HepG2 (cell line): ENCODE results near the gene BTN1A1. TPM values are rescaled to one million over a fixed set of nuclear protein-coding genes. Genes with fewer than 3 reads are reported as not detected.

Experiments
- AHR ChIP-seq: IDR thresholded peaks from 2 replicates; pipeline ENCODE4 v1.6.1; 2018; ENCODE audit warnings: missing genetic modification reagents, missing compliant biosample characterization
- CREB1 ChIP-seq, 2 experiments: fragments of 450-650 bp in 1 of 2; IDR thresholded peaks; 2 replicates each; pipeline ENCODE4 v1.6.1; 2016 to 2017; ENCODE audit warnings: control low read depth in 1 of 2, mild to moderate bottlenecking in 1 of 2, missing compliant biosample characterization in 1 of 2, missing genetic modification characterization in 1 of 2
- HMG20B ChIP-seq: conservative IDR thresholded peaks from 2 replicates; pipeline ENCODE4 v1.6.1; 2016; ENCODE audit warnings: missing genetic modification reagents, missing compliant biosample characterization
- IRF2 ChIP-seq: IDR thresholded peaks from 2 replicates; pipeline ENCODE4 v1.6.1; 2018; ENCODE audit warnings: missing genetic modification reagents, missing compliant biosample characterization
- MYC ChIP-seq: sonication (generic); formaldehyde crosslinking; IDR thresholded peaks from 2 replicates; pipeline ENCODE4 v1.9.0; 2021; ENCODE audit warnings: missing genetic modification reagents, borderline replicate concordance
- NRL ChIP-seq: sonication (generic); formaldehyde crosslinking; IDR thresholded peaks from 2 replicates; pipeline ENCODE4 v1.5.0; 2020; ENCODE audit warnings: missing genetic modification reagents, mild to moderate bottlenecking, moderate library complexity, borderline replicate concordance
- TARDBP ChIP-seq: sonication (generic); formaldehyde crosslinking; IDR thresholded peaks from 2 replicates; pipeline ENCODE4 v1.8.0; 2022; ENCODE audit warnings: mild to moderate bottlenecking, missing genetic modification reagents
- ZKSCAN8 ChIP-seq: IDR thresholded peaks from 2 replicates; pipeline ENCODE4 v1.6.1; 2016; ENCODE audit warnings: borderline replicate concordance, missing genetic modification reagents, missing compliant biosample characterization
- ZNF747 ChIP-seq: sonication (generic); formaldehyde crosslinking; IDR thresholded peaks from 2 replicates; pipeline ENCODE4 v1.8.1; 2023; ENCODE audit warnings: missing genetic modification reagents, mild to moderate bottlenecking, borderline replicate concordance
- polyA plus RNA-seq, 8 experiments: library from polyadenylated mRNA; depleted of rRNA in 3 of 8; stranded (reverse) in 7 of 8; unstranded in 1 of 8; fragments of >200 nt; fragmentation: Illumina TruSeq in 4 of 8; extraction: Trizol in 4 of 8; gene quantifications; 2 replicates each; pipeline versions ENCODE4 v1.2.1 to v1.2.3, GENCODE V29; 2011 to 2016; ENCODE audit warnings: low read depth in 4 of 8, missing spikeins in 1 of 8, mixed read lengths in 1 of 8; ENCODE audit not compliant: insufficient read depth in 1 of 8
- total RNA-seq, 5 experiments: library from RNA; depleted of rRNA; stranded (reverse); fragments of >200 nt; fragmentation: Illumina TruSeq; extraction: Trizol; gene quantifications; 2 replicates each; pipeline ENCODE4 v1.2.3, GENCODE V29; 2016; ENCODE audit warnings: low read depth in 1 of 5
- TF ChIP-seq, protein P1 (sequence below): sonication (generic); formaldehyde crosslinking; IDR thresholded peaks from 2 replicates; pipeline ENCODE4 v1.5.1; 2020; ENCODE audit warnings: missing genetic modification reagents, mild to moderate bottlenecking, borderline replicate concordance
- TF ChIP-seq, protein P2 (sequence below): sonication (generic); formaldehyde crosslinking; IDR thresholded peaks from 2 replicates; pipeline ENCODE4 v1.4.0; 2020; ENCODE audit warnings: missing genetic modification reagents, mild to moderate bottlenecking, borderline replicate concordance
- TF ChIP-seq, protein P3 (sequence below), 2 experiments: IDR thresholded peaks; 2 replicates each; pipeline ENCODE4 v1.6.1; 2011 to 2012; ENCODE audit warnings: low read length in 2 of 2, borderline replicate concordance in 1 of 2, low read depth in 1 of 2, mild to moderate bottlenecking in 1 of 2, moderate library complexity in 1 of 2
- TF ChIP-seq, protein P4 (sequence below): sonication (generic); formaldehyde crosslinking; IDR thresholded peaks from 2 replicates; pipeline ENCODE4 v1.5.0; 2020; ENCODE audit warnings: missing genetic modification reagents, mild to moderate bottlenecking, borderline replicate concordance
- TF ChIP-seq, protein P5 (sequence below): IDR thresholded peaks from 2 replicates; pipeline ENCODE4 v1.6.1; 2016; ENCODE audit warnings: mild to moderate bottlenecking
- TF ChIP-seq, protein P6 (sequence below): IDR thresholded peaks from 2 replicates; pipeline ENCODE4 v1.4.0; 2020; ENCODE audit warnings: mild to moderate bottlenecking, missing genetic modification reagents

Gene BTN1A1
- total and polyA plus RNA-seq, 2 of the 13 experiments (the other 11 are each of a cell fraction or from before 2014, with no cell fraction given) = 0.04 TPM; not detected in 1

DNA sequence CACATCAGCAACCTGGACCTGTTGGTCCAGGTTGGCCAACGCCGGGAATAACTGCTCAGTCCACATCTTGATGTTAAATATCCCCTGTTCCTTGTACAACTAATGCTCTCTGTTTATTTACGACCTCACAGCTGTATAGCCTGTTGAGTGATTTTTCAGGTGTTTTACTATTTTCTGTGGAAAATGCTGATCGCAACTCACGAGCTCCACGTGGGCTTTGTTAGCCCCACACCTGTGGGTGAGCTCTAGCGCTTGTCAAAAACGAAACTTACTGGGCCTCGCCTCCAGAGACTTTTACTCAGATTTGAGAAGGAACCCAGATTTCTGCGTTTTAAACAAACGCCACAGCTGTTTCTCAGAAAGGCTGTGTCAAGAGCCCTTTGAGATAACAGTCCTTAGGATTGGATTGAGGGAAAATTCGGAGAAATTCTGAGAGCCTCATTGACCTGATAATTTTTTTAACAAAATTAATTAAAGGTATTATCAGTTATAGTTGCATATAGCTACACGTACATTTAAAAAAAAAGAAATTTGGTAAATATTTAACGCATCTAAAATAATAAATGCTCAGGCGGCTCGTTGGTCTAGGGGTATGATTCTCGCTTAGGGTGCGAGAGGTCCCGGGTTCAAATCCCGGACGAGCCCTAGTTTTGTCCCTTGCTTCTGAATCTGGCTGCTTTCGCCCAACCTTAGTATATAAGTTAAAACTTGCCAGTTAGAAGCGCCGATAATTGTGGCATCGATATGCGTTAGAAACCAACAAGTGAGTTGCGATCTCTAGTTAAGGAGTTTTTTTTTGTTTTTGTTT lies 54.8 kb downstream of the BTN1A1 start (continued):
- TF ChIP-seq, protein P1, sequence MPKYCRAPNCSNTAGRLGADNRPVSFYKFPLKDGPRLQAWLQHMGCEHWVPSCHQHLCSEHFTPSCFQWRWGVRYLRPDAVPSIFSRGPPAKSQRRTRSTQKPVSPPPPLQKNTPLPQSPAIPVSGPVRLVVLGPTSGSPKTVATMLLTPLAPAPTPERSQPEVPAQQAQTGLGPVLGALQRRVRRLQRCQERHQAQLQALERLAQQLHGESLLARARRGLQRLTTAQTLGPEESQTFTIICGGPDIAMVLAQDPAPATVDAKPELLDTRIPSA (CRISPR knock-in tag) = no peak
- TF ChIP-seq, protein P2, sequence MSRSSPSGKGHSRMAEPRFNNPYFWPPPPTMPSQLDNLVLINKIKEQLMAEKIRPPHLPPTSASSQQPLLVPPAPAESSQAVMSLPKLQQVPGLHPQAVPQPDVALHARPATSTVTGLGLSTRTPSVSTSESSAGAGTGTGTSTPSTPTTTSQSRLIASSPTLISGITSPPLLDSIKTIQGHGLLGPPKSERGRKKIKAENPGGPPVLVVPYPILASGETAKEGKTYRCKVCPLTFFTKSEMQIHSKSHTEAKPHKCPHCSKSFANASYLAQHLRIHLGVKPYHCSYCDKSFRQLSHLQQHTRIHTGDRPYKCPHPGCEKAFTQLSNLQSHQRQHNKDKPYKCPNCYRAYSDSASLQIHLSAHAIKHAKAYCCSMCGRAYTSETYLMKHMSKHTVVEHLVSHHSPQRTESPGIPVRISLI (CRISPR knock-in tag) = peak; percentile 89
- TF ChIP-seq HMG20B (CRISPR knock-in tag) (no peak), ZNF747 (no peak), TARDBP (CRISPR knock-in tag) (peak; percentile 27; the same call in 1 of the 2 replicates), ZKSCAN8 (CRISPR knock-in tag) (peak; percentile 54; the same call in 1 of the 2 replicates), CREB1 (IDR thresholded peaks at IDR 0.05) (0 out of 2 replicates have a peak, but pooled peaks have one; percentile 1), CREB1 (CRISPR knock-in tag; IDR thresholded peaks at IDR 0.05) (peak; percentile 55), NRL (CRISPR knock-in tag) (no peak), IRF2 (CRISPR knock-in tag) (peak; percentile 6; the same call in 1 of the 2 replicates), MYC (CRISPR knock-in tag) (0 out of 2 replicates have a peak, but pooled peaks have one; percentile 30), AHR (CRISPR knock-in tag) (no peak)
- TF ChIP-seq, protein P3, sequence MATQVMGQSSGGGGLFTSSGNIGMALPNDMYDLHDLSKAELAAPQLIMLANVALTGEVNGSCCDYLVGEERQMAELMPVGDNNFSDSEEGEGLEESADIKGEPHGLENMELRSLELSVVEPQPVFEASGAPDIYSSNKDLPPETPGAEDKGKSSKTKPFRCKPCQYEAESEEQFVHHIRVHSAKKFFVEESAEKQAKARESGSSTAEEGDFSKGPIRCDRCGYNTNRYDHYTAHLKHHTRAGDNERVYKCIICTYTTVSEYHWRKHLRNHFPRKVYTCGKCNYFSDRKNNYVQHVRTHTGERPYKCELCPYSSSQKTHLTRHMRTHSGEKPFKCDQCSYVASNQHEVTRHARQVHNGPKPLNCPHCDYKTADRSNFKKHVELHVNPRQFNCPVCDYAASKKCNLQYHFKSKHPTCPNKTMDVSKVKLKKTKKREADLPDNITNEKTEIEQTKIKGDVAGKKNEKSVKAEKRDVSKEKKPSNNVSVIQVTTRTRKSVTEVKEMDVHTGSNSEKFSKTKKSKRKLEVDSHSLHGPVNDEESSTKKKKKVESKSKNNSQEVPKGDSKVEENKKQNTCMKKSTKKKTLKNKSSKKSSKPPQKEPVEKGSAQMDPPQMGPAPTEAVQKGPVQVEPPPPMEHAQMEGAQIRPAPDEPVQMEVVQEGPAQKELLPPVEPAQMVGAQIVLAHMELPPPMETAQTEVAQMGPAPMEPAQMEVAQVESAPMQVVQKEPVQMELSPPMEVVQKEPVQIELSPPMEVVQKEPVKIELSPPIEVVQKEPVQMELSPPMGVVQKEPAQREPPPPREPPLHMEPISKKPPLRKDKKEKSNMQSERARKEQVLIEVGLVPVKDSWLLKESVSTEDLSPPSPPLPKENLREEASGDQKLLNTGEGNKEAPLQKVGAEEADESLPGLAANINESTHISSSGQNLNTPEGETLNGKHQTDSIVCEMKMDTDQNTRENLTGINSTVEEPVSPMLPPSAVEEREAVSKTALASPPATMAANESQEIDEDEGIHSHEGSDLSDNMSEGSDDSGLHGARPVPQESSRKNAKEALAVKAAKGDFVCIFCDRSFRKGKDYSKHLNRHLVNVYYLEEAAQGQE (IDR thresholded peaks at IDR 0.05; ENCODE audit: borderline replicate concordance in 1 of 2, low read depth in 1 of 2, low read length in 2 of 2) = peak in 1 of 2 experiments; percentile 16; a peak in 1 of 4 replicates
- TF ChIP-seq, protein P4, sequence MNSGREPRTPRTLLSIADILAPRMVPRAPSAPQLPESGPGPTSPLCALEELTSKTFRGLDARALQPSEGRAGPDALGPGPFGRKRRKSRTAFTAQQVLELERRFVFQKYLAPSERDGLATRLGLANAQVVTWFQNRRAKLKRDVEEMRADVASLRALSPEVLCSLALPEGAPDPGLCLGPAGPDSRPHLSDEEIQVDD (CRISPR knock-in tag) = no peak
- TF ChIP-seq, protein P5, sequence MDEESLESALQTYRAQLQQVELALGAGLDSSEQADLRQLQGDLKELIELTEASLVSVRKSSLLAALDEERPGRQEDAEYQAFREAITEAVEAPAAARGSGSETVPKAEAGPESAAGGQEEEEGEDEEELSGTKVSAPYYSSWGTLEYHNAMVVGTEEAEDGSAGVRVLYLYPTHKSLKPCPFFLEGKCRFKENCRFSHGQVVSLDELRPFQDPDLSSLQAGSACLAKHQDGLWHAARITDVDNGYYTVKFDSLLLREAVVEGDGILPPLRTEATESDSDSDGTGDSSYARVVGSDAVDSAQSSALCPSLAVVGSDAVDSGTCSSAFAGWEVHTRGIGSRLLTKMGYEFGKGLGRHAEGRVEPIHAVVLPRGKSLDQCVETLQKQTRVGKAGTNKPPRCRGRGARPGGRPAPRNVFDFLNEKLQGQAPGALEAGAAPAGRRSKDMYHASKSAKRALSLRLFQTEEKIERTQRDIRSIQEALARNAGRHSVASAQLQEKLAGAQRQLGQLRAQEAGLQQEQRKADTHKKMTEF (CRISPR knock-in tag) = peak; percentile 43; the same call in 1 of the 2 replicates
- TF ChIP-seq, protein P6, sequence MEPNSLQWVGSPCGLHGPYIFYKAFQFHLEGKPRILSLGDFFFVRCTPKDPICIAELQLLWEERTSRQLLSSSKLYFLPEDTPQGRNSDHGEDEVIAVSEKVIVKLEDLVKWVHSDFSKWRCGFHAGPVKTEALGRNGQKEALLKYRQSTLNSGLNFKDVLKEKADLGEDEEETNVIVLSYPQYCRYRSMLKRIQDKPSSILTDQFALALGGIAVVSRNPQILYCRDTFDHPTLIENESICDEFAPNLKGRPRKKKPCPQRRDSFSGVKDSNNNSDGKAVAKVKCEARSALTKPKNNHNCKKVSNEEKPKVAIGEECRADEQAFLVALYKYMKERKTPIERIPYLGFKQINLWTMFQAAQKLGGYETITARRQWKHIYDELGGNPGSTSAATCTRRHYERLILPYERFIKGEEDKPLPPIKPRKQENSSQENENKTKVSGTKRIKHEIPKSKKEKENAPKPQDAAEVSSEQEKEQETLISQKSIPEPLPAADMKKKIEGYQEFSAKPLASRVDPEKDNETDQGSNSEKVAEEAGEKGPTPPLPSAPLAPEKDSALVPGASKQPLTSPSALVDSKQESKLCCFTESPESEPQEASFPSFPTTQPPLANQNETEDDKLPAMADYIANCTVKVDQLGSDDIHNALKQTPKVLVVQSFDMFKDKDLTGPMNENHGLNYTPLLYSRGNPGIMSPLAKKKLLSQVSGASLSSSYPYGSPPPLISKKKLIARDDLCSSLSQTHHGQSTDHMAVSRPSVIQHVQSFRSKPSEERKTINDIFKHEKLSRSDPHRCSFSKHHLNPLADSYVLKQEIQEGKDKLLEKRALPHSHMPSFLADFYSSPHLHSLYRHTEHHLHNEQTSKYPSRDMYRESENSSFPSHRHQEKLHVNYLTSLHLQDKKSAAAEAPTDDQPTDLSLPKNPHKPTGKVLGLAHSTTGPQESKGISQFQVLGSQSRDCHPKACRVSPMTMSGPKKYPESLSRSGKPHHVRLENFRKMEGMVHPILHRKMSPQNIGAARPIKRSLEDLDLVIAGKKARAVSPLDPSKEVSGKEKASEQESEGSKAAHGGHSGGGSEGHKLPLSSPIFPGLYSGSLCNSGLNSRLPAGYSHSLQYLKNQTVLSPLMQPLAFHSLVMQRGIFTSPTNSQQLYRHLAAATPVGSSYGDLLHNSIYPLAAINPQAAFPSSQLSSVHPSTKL (CRISPR knock-in tag) = peak; percentile 47; the same call in 1 of the 2 replicates
